COLO668 (cell line): ENCODE data around the gene RPS14.
"Not testable (repeated sequence)": the region's sequence is repeated elsewhere in the genome, so short reads cannot be mapped to it uniquely, and the experiment has no call there.

Source experiments
- DNase-seq: peaks from one replicate; lab custom pipeline; 2025; ENCODE audit not compliant: unreplicated experiment; lab: John Stamatoyannopoulos, UW

Gene RPS14

DNA sequence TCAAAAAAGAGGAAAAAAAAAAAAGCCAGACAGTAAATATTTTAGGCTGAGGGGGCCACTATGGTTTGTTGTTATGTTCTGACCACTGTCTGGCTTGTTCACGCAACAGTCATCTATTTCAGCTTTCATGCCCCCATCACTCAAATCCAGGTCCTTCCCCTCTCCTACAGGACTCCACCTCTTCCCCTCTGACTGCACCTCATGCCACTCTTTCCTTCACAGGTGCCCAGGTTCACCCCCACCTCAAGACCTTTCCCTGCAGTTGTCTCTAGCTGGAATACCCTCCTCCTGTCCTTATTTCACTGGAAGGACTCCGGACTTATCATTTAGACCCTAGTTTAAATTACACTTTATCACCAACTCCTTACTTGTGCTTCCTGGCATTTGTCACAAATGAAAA, 3.5 kb downstream of the RPS14 start:
- DNase-seq, result no peak

DNA sequence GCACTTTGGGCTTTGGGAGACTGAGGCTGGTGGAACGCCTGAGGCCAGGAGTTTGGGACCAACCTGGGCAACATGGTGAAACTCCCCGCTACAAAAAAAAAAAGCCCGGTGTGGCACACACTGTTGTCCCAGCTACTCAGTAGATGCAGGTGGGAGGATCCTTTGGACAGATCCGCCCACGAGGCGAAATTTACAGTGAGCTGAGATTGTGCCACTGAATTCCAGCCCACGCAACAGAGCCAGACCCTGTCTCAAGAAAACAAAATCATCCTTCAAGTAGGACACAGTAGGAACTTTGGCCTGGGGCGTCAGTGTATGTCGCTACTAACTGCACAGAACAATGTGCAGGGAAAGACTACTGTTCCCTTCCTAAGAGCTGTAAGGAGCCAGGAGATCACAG, 4.8 kb downstream of the RPS14 start:
- DNase-seq, result no peak

- no peak for DNase-seq
These were observed 6.1 kb downstream of the RPS14 start for GRCh38 chr5:150443242-150444075.

GRCh38 chr5:150442699-150443080, 6.8 kb downstream of the RPS14 start:
- DNase-seq, result no peak

- no peak for DNase-seq
These were observed 7.5 kb downstream of the RPS14 start for GRCh38 chr5:150441813-150442698.

- no peak for DNase-seq
These were observed 8.4 kb downstream of the RPS14 start for GRCh38 chr5:150440948-150441812.

DNA sequence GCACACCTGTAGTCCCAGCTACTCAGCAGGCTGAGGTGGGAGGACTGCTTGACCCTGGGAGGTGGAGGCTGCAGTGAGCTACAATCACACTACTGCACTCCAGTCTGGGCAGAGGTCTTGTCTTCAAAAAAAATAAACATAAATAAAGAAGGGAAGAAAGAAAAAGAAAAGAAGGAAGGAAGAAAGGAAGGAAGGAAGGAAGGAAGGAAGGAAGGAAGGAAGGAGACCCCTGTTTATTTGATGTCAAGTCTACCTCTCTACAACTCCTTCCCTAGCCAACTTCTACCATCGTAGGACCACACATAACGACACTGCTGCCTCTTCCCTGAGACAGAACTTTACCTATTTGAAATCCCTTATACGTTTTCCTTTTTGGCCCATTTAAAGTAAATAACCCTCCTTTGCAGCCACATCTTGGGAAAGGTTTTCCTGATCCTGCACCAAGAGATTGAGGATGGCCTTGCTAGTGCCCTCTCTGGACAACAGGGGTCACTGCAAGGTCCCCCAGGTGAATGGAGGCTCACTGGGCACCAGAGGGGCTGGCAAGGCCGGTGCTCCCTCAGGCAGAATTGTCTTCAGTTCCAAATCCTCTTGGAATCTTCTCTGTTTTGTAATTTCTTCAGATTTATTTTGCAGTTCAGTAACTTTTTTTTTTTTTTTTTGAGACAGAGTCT, 10.5 kb downstream of the RPS14 start:
- peak; percentile 2 for DNase-seq

DNA sequence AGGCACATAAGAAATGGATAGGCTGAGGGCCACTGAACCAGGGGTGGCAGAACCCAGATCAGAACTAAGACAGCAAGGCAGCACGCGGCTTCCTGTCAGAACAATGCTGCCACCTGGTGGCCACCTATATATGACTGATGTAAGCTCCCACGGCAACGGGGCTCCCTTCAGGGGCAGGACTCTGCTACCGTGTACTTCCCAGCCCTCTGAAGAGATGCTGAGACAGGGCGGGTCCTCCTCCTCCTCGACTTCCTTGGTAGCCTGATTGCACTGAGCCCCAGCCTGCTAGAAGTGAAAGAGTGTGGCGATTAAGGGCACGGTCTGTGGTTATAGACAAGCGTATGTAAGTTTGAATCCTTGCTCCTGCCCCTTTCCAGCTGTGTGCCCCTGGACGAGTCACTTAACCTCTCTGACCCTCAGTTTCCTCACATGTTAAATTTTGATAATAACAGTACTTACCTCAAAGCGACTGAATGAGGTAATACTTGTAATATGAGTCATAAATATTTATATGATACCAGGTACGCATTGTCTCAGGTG, 13.3 kb downstream of the RPS14 start:
- peak; percentile 79 for DNase-seq

DNA sequence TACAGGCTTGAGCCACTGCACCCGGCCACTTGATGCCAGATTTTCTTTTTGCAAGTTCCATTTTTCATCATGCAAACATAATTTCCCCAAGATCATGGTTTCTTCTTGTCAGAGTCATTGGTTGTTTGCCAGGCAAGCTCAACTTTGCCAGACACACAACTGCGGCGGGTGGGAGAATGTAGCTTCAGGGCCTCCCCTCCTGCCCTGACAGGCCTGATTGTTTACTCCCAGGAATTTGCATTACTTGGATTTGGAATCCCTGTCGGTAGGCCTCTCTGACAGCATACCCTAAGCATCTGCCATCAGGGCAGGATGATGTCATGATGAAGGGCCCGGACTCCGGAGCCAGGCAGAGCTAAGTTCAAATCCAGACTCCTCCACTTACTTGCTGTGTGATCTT, 15.1 kb downstream of the RPS14 start:
- DNase-seq, result no peak

DNA sequence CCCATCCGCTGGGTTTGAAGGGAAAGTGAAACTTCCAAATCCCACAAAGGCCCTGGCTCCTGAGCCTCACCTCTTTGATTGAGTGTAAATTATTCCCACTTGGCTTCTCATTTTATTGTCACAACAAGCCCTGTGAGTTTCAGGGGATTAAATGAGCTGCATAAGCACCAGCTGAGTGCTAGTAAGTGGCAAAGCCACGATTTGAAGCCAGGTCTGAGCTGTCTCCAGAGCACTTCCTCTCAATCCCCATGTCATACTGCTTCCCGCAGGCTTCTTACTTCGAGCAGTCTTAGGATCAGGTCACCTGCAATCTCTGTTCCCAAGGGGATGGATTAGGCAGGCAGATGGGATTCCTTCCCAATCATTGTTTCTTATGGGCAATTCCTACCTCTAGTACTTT, 18.0 kb downstream of the RPS14 start:
- DNase-seq, result no peak

DNA sequence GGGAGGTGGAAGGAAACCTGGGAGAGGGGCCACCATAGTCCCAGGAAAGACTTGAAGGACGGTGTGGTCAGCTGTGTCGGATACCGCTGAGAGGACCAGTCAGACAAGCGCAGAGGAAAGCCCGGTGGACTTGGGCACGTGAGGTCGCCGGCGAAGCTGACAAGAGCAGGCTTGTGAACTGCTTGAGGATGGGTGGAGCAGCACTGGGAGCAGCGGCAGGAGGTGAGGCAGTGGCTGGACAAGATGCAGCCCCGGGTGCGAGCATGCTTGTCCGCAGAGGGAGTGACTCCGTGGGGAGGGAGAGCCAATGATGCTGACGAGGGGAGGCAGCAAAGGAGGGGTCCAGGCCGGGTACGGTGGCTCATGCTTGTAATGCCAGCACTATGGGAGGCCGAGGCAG, 18.5 kb downstream of the RPS14 start:
- DNase-seq, result no peak

DNA sequence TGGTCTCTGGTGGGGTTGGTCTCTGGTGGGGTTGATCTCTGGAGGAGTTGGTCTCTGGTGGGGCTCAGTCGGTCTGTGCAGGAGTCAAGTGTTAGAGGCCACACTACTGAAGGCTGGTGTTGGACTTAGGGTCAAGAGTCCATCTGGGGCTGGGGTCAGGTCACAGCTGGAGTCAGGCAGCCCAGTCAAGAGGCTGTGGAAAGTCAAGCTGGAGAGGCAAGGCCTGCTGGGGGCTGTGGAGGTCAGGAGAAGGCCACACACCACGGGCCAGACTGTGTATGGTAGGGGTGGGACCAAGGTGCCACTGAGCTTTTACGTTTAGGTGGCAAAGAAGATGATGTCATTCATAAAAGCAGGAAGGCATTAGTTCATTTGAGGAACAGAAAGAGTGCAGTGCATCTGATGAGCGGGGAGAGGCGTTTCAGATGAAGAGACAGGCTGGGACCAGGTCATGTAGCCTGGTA, 20.1 kb downstream of the RPS14 start:
- DNase-seq, result no peak

- DNase-seq, result no peak
These were observed 20.6 kb downstream of the RPS14 start for GRCh38 chr5:150428978-150429377.

- DNase-seq, result peak; percentile 10
These were observed 21.2 kb downstream of the RPS14 start for GRCh38 chr5:150428106-150428876.

DNA sequence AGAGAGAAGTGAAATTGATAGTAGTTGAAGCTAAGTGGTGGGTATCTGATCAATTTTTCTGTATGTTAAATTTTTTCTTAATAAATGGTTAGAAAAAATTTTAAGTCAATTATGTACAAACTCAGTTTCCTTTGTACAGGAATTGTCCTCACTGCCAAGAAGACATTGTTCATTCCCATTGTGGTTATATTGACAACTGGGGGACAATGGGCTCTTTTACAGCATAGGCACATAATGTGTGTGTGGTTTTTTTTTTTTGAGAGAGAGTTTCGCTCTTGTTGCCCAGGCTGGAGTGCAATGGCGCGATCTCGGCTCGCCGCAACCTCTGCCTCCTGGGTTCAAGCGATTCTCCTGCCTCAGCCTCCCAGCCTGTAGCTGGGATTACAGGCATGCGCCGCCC, 23.4 kb downstream of the RPS14 start:
- not testable (repeated sequence) for DNase-seq

GRCh38 chr5:150422758-150423157, 26.8 kb downstream of the RPS14 start:
- DNase-seq, result no peak

DNA sequence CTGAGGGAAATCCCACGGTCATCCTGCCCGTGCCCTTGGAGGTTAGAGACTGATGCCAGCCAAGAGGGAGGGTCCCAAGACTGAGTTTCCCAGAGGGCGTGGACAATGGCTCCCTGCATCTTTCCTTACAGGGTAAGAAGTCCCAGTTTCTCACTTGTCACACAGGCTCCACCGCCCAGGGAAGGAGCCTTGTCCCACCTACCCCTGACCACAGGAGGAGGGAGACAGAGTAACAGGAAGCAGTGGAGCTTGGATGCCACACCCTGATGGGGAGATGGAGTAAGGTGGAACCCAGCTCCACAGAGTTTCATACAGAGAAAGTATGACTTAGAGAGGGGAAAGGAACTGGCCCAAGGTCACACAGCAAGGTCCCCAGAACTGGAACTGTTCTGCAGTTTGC, 27.5 kb downstream of the RPS14 start:
- DNase-seq, result no peak

GRCh38 chr5:150419630-150420270, 29.8 kb downstream of the RPS14 start:
- no peak for DNase-seq
